GM12865 (cell line): ENCODE data around the gene PTPN5.

Source experiments
- DNase-seq: peaks from one replicate; pipeline ENCODE4 v3.0.0; 2010; ENCODE audit warnings: low read depth
- H3K4me3 ChIP-seq: 2 replicates; pipeline ENCODE4 v1.5.1; 2011; ENCODE audit warnings: mild to moderate bottlenecking, low read depth, low read length, control low read depth
- TF ChIP-seq, protein P1 (sequence below): IDR thresholded peaks from 2 replicates; pipeline ENCODE4 v1.5.1; 2011; ENCODE audit warnings: low read length, control low read depth, low read depth, inconsistent platforms; ENCODE audit not compliant: insufficient read depth; ENCODE audit errors: missing control alignments

PTPN5 gene

DNA sequence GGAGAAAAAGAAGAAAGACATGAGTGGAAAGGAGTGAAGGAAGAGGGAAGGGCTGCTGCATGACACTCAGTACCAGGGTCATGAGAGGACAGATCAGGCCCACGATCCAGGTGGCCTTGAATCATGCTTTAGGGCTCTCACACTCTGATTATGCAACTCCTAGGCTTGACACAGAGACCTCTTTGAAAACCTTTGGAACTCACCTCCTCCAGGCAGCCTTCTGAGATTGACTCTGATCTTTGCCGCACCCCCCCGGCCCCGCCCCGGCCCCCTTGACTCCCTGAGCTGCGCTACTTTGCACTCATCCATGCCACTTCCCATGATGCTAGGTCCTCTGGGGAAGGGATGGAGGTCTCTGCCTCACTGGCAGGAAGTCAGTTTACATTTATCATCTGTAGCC, 10.7 kb downstream of the PTPN5 start:
- TF ChIP-seq, protein P1, sequence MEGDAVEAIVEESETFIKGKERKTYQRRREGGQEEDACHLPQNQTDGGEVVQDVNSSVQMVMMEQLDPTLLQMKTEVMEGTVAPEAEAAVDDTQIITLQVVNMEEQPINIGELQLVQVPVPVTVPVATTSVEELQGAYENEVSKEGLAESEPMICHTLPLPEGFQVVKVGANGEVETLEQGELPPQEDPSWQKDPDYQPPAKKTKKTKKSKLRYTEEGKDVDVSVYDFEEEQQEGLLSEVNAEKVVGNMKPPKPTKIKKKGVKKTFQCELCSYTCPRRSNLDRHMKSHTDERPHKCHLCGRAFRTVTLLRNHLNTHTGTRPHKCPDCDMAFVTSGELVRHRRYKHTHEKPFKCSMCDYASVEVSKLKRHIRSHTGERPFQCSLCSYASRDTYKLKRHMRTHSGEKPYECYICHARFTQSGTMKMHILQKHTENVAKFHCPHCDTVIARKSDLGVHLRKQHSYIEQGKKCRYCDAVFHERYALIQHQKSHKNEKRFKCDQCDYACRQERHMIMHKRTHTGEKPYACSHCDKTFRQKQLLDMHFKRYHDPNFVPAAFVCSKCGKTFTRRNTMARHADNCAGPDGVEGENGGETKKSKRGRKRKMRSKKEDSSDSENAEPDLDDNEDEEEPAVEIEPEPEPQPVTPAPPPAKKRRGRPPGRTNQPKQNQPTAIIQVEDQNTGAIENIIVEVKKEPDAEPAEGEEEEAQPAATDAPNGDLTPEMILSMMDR = no peak
- no peak overlapping the region for H3K4me3 ChIP-seq
- no peak for DNase-seq

DNA sequence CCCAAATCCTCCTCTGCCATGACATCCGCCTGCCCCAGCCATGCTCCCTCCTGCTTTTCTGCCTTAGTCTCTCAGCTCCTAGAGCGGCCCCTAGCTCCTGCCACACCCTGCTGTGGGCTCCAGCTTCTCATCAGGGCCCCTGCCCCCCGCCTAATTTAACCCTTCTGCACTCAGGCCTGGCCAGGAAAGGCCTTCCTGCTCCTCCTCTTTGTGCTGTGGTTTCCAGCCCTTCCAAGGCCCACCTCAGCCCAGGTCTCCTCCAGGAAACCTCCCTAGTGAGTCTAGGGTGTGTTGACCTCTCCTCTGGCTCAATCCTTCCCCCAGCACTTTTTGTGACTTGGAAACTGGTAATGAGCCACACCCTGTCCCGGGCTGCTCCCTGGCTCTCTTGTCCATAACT, 11.3 kb downstream of the PTPN5 start:
- H3K4me3 ChIP-seq = no peak overlapping the region
- TF ChIP-seq, protein P1 = no peak
- DNase-seq = no peak

DNA sequence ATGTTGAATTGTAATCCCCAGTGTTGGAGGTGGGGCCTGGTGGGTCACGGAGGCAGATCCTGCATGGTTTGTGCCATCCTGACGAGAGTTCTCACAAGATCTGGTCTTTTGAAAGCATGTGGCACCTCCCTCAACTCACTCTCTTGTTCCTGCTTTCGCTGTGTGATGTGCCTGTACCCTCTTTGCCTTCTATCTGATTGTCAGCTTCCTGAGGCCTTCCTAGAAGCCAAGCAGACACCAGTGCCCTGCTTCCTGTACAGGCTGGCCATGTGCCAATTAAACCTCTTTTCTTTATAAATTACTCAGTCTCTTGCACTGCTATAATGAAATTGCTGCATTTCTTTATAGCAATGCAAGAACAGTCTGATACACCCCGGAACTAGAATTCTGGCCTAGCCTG, 13.1 kb downstream of the PTPN5 start:
- DNase-seq = no peak
- H3K4me3 ChIP-seq = no peak overlapping the region
- TF ChIP-seq, protein P1 = no peak

DNA sequence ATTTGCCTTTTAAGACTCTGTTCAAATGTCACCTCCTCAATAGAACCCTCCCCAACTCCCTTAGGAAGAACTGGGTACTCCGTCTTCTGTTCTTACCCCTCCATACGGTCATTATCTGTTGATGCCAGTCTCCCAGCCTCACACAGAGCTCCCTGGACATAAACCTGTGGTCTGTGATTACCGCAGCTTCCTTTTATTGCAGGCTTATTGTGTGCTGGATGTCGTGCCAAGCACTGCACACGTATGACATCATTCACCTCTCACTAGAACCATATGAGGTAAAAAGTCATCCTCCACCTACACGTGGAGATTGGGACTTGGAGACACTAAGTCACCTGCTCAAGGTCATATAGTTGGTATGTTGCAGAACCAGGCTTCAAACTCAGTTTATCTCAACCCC, 15.3 kb downstream of the PTPN5 start:
- TF ChIP-seq, protein P1 = no peak

DNA sequence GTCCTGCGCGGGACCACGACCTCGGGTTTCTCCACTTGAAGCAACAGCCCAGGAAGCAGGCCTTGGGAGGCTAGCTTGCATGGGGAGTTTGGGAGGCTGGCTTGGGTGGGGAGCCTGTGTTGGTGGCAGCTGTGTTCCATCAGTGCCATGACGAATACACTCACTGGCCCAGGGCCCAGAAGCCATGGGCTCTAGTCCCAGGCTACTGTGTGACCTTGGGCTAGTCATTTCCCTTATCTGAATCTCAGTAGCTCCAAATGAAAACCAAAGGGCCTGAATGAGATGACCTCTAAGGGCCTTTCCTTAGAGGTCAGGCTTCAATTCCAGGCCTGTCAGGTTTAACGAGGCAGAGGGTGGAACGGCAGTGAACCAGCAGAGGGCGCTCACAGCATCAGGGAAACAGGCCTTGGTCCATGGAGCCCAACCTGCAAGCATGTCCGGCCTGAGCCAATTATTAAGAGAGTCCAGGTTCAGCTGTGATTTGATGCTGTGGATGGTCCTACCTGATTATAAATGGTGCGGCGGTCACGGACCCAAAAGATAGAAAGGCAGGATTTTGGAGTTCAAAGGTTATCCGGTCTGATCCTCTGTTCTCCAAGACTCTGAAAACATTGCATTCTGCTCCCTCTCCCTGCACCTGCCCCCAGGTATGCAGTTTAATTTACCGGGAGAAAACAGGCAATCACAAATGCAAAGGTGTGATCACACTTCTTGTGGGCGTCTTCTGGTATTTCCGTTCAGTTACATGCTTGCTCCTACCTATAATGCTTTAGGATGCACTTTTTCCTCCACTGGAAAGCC, 15.9 kb downstream of the PTPN5 start:
- DNase-seq = peak; percentile 81

More for the DNA sequence above, 15.3 kb downstream of the PTPN5 start:
- no peak for DNase-seq
- H3K4me3 ChIP-seq = no peak overlapping the region

DNA sequence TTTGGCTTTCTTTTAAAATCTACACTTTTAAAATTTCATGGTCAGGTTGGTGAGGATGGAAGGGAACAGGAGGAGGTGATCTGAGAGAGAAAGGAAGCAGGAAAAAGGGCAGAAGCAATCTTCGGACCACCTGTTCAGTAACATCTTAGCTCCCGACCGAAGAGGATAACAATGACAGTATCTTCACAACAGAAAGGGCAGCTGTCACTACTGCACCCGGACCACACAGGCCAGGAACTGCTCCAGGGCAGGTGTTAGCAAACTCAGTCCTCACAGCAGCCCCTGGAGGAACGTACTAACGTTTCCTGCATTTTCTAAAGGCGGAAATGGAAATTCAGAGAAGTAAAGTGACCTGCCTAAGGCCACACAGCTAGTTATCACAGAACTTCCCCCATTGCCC, 16.8 kb downstream of the PTPN5 start:
- TF ChIP-seq, protein P1 = no peak
- no peak for DNase-seq
- no peak overlapping the region for H3K4me3 ChIP-seq

More for the DNA sequence above, 15.9 kb downstream of the PTPN5 start:
- no peak overlapping the region for H3K4me3 ChIP-seq
- TF ChIP-seq, protein P1 = peak; percentile 95

DNA sequence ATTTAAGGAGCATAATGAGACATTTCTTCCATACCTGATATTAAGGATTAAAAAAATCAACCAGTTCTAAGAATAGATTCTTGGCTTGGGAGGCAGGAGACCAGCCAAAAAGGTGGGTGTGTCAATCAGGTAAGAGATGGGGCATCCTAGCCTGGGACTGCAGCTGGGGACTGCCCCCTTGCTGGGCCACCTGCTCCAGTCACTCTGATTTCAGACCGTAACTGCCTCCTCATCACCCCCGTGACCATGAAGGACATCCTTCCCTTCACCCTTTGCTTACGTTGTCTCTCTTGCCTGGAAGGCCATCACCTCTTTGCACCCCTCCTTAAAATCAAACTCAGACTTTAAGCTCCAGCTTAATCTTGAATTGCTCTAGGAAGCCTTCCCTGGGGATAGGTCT, 17.9 kb downstream of the PTPN5 start:
- H3K4me3 ChIP-seq = no peak overlapping the region
- TF ChIP-seq, protein P1 = no peak
- DNase-seq = no peak
